ENCODE measurements around the gene SLC43A1.

Gene SLC43A1

GRCh38 chr11:57504511-57504910 is 11.0 kb downstream of the SLC43A1 start:
- no peak for TF ChIP-seq POLR2A (IDR thresholded peaks at IDR 0.05; ENCODE audit: low read depth, low read length)
- TF ChIP-seq TAF1 (IDR thresholded peaks at IDR 0.05; ENCODE audit: borderline replicate concordance, low read depth, low read length) = no peak
- no peak for TF ChIP-seq POLR2AphosphoS5 (IDR thresholded peaks at IDR 0.05; ENCODE audit: low read depth, low read length)
- DNase-seq (ENCODE audit: insufficient read length) (no peak), FAIRE-seq (no peak)

- DNase-seq (ENCODE audit: insufficient read length) (no peak), FAIRE-seq (no peak)
- TF ChIP-seq TAF1 (IDR thresholded peaks at IDR 0.05; ENCODE audit: borderline replicate concordance, low read depth, low read length) (no peak), POLR2AphosphoS5 (IDR thresholded peaks at IDR 0.05; ENCODE audit: low read depth, low read length) (no peak), POLR2A (IDR thresholded peaks at IDR 0.05; ENCODE audit: low read depth, low read length) (no peak)
These were observed 12.6 kb downstream of the SLC43A1 start for GRCh38 chr11:57502870-57503269.

DNA sequence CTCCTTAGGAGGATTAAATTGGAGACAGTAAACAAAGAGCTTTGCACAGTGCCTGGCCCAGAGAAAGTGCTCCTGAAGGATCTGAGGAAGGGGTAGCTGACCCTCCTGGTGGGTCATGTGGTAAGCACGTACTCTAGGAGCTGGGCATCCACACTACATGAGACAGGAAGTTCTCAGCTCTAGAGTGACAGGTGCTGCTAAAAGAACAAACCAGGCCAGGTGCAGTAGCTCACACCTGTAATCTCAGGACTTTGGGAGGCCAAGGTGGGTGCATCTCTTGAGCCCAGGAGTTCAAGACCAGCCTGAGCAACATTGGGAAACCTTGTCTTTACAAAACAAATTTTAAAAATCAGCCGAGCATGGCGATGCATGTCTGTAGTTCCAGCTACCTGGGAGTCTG is 13.1 kb downstream of the SLC43A1 start:
- no peak for FAIRE-seq

GRCh38 chr11:57501953-57502352 is 13.5 kb downstream of the SLC43A1 start:
- no peak for TF ChIP-seq POLR2A (IDR thresholded peaks at IDR 0.05; ENCODE audit: low read depth, low read length)
- no peak for TF ChIP-seq POLR2AphosphoS5 (IDR thresholded peaks at IDR 0.05; ENCODE audit: low read depth, low read length)
- no peak for TF ChIP-seq TAF1 (IDR thresholded peaks at IDR 0.05; ENCODE audit: borderline replicate concordance, low read depth, low read length)
- FAIRE-seq (peak; percentile 44), DNase-seq (ENCODE audit: insufficient read length) (no peak)

More for the DNA sequence above, 13.1 kb downstream of the SLC43A1 start:
- TF ChIP-seq TAF1 (IDR thresholded peaks at IDR 0.05; ENCODE audit: borderline replicate concordance, low read depth, low read length) = no peak
- TF ChIP-seq POLR2A (IDR thresholded peaks at IDR 0.05; ENCODE audit: low read depth, low read length) = no peak
- TF ChIP-seq POLR2AphosphoS5 (IDR thresholded peaks at IDR 0.05; ENCODE audit: low read depth, low read length) = no peak
- DNase-seq (ENCODE audit: insufficient read length) = no peak

- DNase-seq (ENCODE audit: insufficient read length) (no peak), FAIRE-seq (no peak)
- no peak for TF ChIP-seq TAF1 (IDR thresholded peaks at IDR 0.05; ENCODE audit: borderline replicate concordance, low read depth, low read length)
- TF ChIP-seq POLR2AphosphoS5 (IDR thresholded peaks at IDR 0.05; ENCODE audit: low read depth, low read length) = no peak
- TF ChIP-seq POLR2A (IDR thresholded peaks at IDR 0.05; ENCODE audit: low read depth, low read length) = no peak
These were observed 14.6 kb downstream of the SLC43A1 start for GRCh38 chr11:57500926-57501325.

DNA sequence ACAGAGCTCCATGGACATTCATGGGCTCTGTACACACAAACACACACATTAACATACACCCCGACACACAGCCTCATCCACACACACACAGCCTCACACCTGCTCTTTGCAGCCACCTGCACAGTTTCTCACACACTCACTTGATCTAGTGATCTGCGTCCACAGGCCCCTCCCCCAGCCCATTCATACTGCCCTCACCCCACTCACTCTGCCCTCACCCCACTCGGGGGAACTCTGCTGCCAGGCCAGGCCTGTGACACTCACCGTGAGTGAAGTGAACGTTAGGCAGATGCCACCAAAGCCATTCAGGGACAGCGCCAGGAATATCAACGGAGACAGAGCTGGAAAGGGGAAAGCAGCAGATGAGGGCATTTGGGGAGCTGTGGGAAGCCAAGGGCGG is 15.0 kb downstream of the SLC43A1 start:
- TF ChIP-seq POLR2AphosphoS5 (IDR thresholded peaks at IDR 0.05; ENCODE audit: low read depth, low read length) (no peak), POLR2A (IDR thresholded peaks at IDR 0.05; ENCODE audit: low read depth, low read length) (no peak), TAF1 (IDR thresholded peaks at IDR 0.05; ENCODE audit: borderline replicate concordance, low read depth, low read length) (no peak)
- DNase-seq (ENCODE audit: insufficient read length) = no peak
- FAIRE-seq = no peak

DNA sequence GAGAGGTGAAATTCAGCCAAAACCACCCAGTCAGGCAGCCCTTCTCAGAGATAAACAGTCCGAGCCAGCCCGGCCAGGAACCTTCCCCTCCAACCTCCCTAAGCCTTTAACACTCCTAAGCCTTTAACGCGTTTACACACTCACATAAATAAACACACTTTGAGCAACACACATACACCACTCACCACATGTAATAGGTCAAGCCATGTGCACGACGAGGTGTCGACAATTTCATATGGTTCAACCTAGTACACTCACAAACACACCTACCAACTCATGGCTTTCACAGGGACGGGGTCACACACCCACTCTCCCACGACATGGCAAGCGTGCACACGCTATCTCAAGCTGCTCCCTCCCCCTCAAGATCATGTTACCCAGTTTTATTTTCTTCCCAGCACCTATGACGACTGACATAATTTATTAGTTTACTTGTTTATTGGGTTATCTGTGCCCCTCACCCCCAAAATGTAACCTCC is 15.5 kb downstream of the SLC43A1 start:
- TF ChIP-seq POLR2AphosphoS5 (IDR thresholded peaks at IDR 0.05; ENCODE audit: low read depth, low read length) = no peak
- TF ChIP-seq POLR2A (IDR thresholded peaks at IDR 0.05; ENCODE audit: low read depth, low read length) = no peak
- TF ChIP-seq TAF1 (IDR thresholded peaks at IDR 0.05; ENCODE audit: borderline replicate concordance, low read depth, low read length) = no peak
- FAIRE-seq (no peak), DNase-seq (ENCODE audit: insufficient read length) (no peak)

DNA sequence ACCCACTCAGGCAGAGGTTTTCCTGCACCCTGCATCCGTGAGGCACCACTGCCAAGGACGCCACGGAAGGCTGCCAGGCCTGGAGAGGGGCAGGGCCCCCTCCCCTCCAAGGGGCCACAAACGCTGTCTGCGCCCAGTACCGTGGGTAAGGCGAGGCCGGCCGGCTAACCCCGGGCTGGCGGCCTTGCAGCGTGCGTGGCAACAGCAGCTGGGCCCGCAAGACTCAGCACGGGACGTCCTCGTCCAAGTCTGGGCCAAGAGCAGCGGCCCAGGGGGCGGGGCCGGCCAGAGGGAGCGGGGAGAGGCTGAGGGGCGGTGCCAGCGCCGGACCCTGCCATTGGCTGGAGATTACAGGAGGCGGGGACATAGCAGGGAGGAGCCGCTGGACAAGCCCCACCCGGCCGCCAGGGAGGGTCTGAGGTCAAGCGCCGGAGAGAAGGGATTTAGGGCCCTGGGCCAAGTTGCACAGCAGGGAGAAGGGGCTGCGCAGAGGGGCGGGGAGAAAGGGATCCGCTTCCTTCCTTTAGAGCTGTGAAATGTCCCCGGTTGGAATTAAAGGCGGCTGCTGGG is 16.0 kb downstream of the SLC43A1 start:
- no peak for TF ChIP-seq POLR2AphosphoS5 (IDR thresholded peaks at IDR 0.05; ENCODE audit: low read depth, low read length)
- no peak for TF ChIP-seq POLR2A (IDR thresholded peaks at IDR 0.05; ENCODE audit: low read depth, low read length)
- TF ChIP-seq TAF1 (IDR thresholded peaks at IDR 0.05; ENCODE audit: borderline replicate concordance, low read depth, low read length) = no peak
- DNase-seq (ENCODE audit: insufficient read length) (peak; percentile 82), FAIRE-seq (no peak)

DNA sequence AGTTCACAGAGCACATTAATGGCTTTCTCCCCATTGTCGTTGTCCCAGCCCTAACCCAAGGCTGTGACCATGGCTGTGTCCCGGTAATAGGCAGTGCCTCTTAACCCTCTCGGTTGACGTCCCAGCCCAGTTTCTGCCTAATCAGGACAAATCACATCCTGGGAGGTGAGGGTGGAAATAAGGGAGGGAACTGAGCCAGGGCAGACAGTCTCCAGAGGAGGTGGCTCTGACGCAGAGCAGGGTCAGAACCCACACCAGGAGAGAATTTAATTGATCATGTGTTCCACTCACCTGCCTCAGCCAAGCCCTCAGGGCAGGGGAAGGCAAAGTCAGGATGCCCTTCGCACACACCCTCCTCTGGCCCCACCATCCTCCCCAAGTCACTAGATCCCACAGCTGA is 17.0 kb downstream of the SLC43A1 start:
- no peak for DNase-seq (ENCODE audit: insufficient read length)
- TF ChIP-seq POLR2A (IDR thresholded peaks at IDR 0.05; ENCODE audit: low read depth, low read length) (no peak), TAF1 (IDR thresholded peaks at IDR 0.05; ENCODE audit: borderline replicate concordance, low read depth, low read length) (no peak), POLR2AphosphoS5 (IDR thresholded peaks at IDR 0.05; ENCODE audit: low read depth, low read length) (no peak)
- no peak for FAIRE-seq

DNA sequence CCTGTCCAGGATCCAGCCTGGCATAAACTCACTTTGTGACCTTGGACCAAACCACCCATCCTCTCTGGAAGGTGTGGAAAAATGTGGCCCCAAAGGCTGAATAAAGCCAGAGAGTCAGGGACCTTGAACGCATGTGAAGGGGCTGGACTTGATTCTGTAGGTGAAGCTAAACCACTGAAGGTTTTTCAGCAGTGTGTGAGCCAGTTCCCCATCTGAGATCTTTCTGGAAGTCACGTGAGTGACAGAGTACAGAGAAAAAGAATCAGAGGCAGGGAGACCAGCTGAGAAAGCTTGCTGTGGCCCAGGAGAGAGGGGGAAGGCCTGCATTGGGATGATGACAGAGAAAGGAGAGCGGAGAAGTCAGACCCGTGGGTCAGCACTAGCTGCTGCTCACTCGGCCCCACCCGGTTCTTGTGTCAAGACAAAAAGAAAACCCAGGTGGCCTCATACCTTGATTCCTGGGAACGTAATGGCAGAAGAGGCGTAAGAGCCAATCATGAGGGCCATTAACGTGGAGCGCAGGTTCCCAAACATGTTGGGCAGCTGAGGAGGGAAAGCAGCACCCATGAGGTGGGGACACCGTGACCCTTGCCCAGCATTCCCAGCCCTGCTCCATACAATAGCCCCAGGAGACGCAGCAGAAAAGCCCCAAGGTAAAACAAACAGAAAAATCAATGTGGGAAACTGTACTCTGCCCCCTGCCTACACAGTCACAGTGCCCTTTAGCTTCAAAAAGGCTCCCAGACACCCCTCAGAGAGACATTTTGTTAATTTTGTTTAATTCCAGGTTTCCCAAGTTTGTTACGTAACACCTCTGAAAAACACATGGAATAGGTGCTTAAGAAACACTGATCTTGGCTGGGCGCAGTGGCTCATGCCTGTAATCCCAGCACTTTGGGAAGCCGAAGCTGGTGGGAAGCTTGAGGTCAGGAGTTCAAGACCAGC is 17.9 kb downstream of the SLC43A1 start:
- FAIRE-seq (no peak), DNase-seq (ENCODE audit: insufficient read length) (no peak)
- TF ChIP-seq TAF1 (IDR thresholded peaks at IDR 0.05; ENCODE audit: borderline replicate concordance, low read depth, low read length) (no peak), POLR2AphosphoS5 (IDR thresholded peaks at IDR 0.05; ENCODE audit: low read depth, low read length) (no peak), POLR2A (IDR thresholded peaks at IDR 0.05; ENCODE audit: low read depth, low read length) (no peak)

DNA sequence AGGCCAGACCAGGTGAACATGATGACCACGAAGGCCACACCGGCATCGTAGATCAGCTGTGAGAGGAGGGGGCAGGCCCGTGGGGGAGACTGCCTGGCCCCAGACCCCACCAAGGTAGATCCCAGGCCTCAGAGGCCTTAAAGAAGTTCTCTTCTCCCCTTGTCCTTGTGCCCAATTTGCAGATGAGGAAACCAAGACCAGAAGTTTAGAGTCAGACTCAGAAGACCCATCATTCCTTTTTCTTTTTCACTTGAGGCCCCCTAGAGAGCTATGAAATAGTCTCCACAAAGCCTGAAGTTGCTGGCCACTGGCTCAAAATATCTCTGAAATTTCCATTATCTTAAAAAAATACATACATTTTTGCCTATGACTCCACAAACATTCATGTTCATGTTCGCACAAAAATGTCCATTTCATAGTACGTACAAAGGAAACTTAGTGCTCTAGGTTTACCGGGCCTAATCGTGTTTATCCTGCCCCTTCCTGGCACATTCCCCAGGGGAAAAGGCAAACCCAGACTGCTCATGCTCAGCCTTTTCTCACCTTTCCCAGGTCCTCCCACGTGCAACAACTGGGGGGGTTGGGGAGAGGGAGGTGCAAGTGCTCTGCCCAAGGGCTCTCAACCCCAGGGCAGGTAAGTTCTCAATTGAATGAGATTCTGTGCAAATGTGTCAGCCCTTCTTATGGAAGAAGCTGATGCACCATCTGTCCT is 19.2 kb downstream of the SLC43A1 start:
- FAIRE-seq (no peak), DNase-seq (ENCODE audit: insufficient read length) (no peak)
- TF ChIP-seq TAF1 (IDR thresholded peaks at IDR 0.05; ENCODE audit: borderline replicate concordance, low read depth, low read length) = no peak
- TF ChIP-seq POLR2AphosphoS5 (IDR thresholded peaks at IDR 0.05; ENCODE audit: low read depth, low read length) = no peak
- TF ChIP-seq POLR2A (IDR thresholded peaks at IDR 0.05; ENCODE audit: low read depth, low read length) = no peak
